Embryonic facial prominence (tissue), 1 donor: Measurements from ENCODE around the gene RAB4A.

Source experiments
- DNase-seq: peaks from one replicate; pipeline ENCODE4 v3.0.0-alpha.2; 2016; ENCODE audit errors: extremely low spot score

RAB4A gene

DNA sequence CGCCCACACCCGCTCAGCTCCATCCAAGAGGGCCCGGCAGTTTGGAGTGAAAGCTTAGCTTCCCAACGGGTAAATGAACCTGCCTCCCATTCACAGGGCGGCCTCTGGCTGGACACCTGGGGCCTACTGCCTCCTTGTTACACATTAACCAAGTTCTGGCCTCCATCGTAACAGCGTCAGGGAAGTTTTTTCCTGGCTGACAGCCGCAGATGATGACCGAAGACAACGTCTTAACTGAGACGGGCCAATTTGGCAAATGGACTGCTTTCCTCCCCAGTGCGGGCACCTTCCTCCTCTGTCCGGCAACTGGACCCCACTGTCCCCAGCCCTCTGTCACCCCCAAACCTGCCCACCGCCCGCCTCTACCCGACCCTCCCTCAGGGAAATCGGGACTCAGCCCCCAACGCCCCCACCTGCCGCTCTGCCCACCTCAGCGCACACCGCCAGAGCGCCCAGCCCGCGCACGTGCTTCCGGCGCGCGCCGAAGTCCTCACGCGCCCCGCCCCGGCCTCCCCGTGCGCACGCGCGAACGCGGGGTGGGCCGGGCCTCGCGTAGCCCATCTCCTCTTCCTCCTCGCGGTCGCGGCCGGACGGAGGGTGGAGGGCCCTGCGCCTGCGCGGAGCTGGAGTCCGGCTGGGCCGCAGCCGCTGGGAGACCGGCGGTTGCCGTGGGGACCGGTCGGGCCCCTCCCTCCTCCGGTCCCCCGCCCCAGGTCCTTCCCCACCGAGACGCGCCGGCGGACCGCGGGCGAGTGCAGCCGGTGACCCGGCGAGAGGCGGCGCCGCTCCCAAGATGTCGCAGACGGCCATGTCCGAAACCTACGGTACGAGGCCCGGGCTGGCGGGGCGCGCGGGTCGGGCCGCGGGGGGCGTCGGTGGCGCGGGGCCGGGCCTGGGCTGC, at the start of gene RAB4A:
TSS of gene RAB4A (plus strand) at position 565 of the 901 bp plus-strand sequence. CDS start at position 794, 229 bp downstream.
- DNase-seq: no peak

GRCh38 chr1:229222081-229222480, 48.8 kb upstream of the RAB4A start:
- DNase-seq: no peak

DNA sequence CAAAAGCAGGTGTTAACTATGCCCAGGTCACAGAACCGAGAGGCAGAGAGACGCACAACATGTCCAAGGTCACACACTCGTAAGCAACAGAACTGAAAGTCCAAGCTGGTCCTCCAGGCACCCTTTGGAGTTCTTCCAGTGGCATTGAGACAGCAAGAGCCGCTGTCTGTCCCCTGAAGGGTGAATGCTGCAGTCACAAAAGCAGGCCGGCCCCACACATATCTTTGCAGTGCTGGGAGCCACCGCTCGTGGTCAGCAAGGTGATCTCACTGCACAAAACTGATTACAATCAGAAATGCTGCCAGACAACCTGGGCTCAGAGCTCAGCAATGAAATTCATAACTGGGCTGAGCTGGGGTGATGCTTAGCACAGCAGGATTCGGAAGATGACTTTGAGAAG, 47.4 kb upstream of the RAB4A start:
- DNase-seq: no peak

GRCh38 chr1:229224308-229224707, 46.6 kb upstream of the RAB4A start:
- no peak for DNase-seq

DNA sequence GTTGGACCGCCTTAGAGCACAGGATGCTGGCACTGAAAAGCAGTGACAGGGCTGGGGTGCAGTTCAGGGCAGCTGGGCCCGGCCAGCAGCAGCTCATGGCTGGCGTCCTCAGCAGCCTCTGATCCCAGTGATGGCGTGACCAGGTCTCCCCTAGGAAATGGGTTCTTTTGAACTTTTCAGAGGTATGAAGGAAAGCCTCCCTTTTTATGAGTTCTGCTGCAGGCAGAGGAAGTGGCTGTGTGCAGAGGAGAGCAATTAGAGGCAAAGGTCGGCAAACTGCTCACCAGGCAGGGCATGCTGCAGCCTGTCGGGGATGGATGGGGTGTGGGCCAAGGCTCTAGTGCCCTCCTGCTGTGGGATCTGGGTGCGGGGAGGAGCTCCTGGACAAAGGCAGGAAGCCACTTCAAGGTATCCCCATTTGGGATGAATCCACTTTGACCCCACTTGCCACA, 45.6 kb upstream of the RAB4A start:
- DNase-seq: no peak

DNA sequence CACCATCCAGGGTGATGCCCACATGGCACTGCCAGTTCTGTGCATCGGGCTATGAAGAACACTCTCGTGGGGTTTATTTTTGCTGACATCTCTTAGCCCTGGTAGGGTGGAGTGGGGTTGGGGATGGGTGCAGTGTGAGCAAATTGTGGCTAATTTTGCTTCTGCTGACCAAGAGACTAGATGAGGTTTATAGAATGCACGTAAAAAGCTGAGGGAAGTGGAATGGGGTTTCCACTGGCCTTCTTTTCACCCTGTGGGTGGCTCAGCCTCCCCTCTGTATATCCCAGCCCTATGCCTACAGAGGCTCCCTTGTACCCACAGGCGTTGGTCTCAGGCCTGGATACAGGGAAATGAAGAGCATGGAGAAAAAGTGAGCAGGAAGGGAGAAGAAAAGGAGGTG, 44.1 kb upstream of the RAB4A start:
- no peak for DNase-seq

GRCh38 chr1:229227298-229227919, 43.5 kb upstream of the RAB4A start:
- peak; percentile 52 for DNase-seq

- no peak for DNase-seq
Measured at GRCh38 chr1:229228522-229228921, 42.4 kb upstream of the RAB4A start.

DNA sequence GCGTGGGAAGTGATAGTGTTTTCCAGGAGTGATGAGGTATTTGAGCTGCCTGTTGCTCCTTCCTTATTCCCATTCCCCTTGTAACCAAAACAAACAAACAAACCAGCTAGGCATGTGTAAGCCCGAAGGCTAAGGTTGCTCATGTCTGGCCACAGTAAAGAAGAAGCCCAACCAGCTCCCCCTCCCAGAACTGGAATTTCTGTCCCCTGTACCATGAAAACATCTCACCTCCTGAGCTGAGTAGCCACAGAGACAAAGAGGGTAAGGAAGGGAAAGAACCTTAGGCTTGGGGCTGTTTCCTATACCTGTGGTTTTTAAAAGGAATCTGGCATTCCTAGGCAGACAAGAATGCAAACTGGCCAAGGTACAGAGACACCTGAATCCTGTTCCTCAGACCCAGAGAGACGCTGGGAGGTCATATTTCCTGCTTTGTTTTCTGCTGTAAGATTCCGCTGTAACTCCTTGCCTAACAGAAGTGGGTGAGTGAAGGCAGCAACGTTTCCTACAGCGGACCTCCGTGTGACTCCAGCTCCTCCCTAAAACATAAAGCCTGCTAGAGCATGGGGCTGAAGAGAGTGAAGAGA, 41.7 kb upstream of the RAB4A start:
- no peak for DNase-seq

- DNase-seq: no peak
Measured at GRCh38 chr1:229229721-229230139, 41.2 kb upstream of the RAB4A start.

DNA sequence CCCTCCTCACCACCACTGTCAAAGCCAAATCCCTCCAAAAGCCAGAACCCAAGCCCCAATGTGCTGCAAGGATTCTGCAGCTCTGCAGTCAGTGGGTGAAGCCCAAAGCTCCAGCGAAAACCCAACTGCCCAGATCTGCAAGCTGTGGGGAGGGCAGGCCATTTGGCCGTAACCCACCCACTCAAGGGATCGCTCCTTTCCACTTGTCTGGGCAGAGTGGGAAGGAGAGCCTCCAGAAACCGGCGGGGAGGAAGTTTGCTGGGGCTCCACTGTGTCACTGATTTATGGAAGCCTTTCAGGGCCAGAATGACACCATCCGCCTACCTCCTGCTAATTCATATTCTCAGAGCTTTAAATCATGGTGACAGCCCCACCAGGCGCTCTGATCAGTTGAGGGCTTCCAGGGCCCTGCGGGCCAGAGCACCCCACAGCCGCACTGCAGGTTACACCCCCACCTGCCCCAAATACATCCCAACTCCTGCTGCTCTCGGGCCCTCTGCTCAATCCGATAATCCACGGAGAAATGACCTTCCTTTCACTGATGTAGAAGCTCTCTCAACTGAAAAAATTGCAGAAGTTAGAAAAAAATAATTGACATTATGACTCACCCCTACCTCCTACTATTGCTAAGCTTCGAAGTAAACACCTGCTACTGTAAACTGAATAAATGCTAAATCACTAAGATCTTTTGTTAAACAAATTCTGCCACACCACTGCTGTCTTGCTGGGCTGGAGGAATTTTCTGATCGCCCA, 40.6 kb upstream of the RAB4A start:
- DNase-seq: no peak

- no peak for DNase-seq
Measured at GRCh38 chr1:229230893-229231753, 39.8 kb upstream of the RAB4A start.

GRCh38 chr1:229231754-229232119, 39.2 kb upstream of the RAB4A start:
- DNase-seq: no peak

- DNase-seq: no peak
Measured at GRCh38 chr1:229234870-229235472, 35.9 kb upstream of the RAB4A start.

DNA sequence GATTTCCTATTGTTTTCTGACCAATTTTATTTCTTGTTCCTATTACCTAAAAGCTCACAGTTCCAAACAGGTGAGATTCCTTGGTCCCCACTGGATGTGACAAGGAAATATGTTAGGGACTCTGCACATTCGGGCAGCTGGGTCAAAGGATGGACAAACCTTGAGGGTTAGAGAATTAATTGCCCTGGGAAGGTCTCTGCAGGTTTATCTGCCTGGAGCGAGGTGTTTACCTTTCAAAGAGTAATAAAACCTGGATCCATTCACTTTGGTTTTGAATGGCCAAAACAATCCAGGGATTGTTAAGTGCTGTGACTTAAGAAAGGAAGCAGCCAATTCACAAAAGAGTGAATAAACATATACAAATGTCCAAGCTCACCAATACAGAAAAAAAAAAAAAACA, 33.6 kb upstream of the RAB4A start:
- DNase-seq: no peak

GRCh38 chr1:229238231-229238630, 32.7 kb upstream of the RAB4A start:
- DNase-seq: no peak

GRCh38 chr1:229238674-229239415, 32.1 kb upstream of the RAB4A start:
- no peak for DNase-seq

DNA sequence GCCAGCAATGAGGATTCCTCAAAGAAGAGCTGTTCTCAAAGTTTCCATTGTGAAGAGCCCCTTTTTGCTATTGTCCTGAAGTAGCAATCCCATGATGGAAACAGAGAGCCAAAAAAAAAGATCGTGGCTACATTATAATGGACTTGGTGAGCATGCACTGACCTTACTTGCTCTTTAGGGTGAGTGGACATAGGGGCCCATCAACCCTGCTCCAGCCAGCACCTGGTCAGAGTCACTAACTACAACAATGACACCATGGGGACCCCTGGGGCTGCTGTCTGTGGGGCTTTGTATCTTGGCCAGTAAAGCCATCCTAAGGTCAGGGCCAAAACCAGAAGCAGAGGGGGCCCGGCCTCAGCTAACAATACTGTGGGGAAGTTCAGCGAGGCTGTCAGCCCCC, 30.4 kb upstream of the RAB4A start:
- no peak for DNase-seq

- no peak for DNase-seq
Measured at GRCh38 chr1:229241390-229241789, 29.5 kb upstream of the RAB4A start.

- DNase-seq: no peak
Measured at GRCh38 chr1:229243638-229244037, 27.3 kb upstream of the RAB4A start.
